Pons (tissue), 1 donor: ENCODE results near the gene CACNG4.
A peak's percentile ranks its signal among the peaks of the same experiment; 100 is the strongest.
"Not testable (repeated sequence)": the region's sequence is repeated elsewhere in the genome, so short reads cannot be mapped to it uniquely, and the experiment has no call there.

Experiments used
- DNase-seq: peaks from one replicate; pipeline ENCODE4 v3.0.0-alpha.2; 2016; ENCODE audit warnings: low spot score

Gene CACNG4

GRCh38 chr17:67018471-67019434 is 54.2 kb downstream of the CACNG4 start:
- no peak for DNase-seq

GRCh38 chr17:67019809-67020208 is 55.3 kb downstream of the CACNG4 start:
- no peak for DNase-seq

DNA sequence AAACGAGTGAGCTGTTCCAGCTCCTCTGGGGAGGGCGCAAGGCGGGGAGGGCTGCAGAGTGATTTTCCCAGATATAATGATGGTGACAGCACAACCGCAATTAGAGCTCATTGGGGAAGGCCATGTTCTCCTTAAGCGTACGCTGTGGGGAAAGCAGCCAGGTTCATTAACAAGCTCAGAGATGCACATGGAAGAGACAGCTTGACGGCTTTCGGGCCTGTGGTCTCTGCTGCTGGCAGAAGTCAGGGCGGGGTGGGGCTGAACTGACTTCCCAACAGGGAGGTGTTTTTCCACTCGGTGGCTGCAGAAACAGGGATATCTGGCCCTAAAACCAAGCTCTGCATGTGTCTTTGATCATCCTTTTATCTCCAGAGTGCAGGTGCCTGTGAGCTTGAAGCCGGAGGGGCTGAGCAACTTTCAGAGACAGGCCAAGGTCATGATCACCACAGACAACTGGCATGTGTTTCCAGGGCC is 55.8 kb downstream of the CACNG4 start:
- no peak for DNase-seq

DNA sequence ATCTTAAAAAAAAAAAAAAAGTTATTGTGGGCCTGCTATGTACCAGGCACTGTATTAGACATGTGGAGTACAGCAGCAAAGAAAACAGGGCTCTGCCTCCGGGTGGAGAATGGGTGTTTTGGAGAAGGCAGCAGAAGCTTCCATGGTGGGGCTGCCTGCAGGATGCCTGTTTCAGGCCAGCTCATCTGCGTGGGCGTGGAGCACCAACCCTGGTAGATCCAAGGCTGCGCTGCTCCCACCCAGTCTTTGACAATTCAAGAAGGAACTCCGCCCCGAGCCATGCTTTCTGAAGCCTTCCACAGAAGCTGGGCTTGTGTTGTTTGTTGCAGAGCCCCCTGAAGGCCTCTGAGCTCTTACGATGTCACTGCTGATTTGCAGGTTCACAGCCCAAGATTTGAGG is 56.7 kb downstream of the CACNG4 start:
- no peak for DNase-seq

GRCh38 chr17:67021743-67022450 is 57.4 kb downstream of the CACNG4 start:
- DNase-seq: no peak

DNA sequence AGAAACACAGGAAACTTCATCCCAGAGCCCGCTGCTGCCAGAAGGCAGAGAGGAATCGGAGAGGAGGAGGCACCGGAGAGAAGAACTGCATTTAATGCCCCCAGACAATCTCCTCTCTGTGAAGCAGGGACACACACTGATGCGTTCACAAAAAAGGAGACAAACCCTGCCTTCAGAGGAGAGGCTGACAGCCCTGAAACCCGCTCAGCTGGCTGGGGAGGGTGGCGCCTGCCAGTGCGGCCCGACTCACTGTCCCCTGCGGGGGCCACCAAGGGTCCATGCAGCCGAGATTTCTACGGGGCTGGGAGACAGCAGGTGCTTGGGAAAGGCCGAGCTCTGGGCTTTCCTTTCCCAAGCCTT is 57.9 kb downstream of the CACNG4 start:
- DNase-seq: peak; percentile 57

- DNase-seq: no peak
Observed at GRCh38 chr17:67024736-67025135, 60.2 kb downstream of the CACNG4 start.

DNA sequence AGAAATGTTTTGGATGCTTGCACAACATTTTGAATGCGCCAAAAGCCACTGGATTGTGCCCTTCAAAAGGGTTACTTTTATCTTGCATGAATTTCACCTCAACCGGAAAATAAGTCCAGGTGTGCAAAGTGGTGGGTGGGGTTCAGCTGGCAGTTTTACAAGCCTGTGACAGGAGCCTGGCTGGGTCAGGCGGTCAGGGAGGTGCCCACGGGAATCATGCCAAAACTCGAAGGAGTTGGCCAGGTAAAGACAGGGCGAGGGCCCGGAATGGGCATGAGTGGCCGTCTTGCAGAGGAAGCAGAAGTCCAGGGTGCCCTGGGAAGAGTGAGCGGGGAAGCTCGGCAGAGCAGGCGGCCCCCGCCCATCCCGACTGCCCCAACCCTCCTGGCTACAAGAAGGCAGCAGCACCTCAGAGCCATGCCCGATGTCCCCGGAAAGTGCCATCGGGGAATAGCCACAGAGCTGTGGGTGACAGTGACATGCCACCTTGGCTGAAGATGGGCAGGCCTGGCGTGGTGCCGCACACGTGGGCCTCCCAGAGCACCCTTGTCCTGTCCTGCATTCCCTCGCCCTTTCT is 60.8 kb downstream of the CACNG4 start:
- no peak for DNase-seq

DNA sequence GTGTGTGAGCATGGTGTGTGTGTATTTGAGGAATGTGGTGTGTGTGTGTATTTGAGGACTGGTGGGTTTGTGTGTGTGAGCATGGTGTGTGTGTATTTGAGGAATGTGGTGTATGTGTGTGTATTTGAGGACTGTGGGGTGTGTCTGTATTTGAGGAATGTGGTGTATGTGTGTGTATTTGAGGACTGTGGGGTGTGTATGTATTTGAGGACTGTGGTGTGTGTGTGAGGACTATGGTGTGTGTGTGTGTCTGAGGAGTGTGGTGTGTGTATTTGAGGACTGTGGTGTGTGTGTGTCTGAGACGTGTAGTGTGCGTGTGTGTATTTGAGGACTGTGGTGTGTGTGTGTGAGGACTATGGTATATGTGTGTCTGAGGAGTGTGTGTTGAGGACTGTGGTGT is 61.8 kb downstream of the CACNG4 start:
- no peak for DNase-seq

DNA sequence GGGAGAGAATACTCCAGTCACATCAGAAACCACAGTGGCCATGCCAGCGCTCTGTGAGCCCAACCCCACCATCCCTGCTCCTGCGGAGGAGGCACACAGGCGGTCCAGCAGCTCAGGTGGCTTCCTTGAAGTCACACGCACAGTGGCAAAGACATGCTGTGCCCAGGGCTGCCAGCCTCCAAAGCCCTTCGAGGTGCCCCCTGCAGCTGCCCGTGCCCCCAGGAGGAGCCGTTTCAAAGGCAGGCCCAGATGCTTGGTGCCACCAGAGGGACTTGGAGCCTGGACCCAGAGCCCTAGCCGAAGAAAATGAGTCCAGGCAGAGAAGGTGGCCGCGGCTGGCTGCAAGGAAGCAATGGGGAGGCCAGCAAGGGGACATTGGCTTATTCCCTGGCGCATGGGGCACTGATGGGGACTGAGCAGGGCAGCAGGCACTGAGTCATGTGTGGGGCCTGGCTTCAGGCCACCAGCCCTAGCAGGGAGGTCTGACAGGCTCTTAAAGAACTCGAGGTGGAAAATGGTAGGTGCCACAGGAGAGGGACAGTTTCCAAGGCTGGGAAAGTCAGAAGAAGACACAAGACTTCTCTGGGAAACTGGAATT is 62.6 kb downstream of the CACNG4 start:
- no peak for DNase-seq

DNA sequence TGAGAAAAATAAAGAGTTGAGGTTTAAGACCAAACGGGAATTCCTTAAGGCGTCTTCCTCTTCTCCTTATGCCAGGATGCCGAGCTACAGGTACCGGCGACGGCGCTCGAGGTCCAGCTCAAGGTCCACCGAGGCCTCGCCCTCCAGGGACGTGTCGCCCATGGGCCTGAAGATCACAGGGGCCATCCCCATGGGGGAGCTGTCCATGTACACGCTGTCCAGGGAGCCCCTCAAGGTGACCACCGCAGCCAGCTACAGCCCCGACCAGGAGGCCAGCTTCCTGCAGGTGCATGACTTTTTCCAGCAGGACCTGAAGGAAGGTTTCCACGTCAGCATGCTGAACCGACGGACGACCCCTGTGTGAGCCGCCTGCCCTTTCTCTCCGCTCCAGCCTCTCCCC is 66.1 kb downstream of the CACNG4 start:
- DNase-seq: no peak

DNA sequence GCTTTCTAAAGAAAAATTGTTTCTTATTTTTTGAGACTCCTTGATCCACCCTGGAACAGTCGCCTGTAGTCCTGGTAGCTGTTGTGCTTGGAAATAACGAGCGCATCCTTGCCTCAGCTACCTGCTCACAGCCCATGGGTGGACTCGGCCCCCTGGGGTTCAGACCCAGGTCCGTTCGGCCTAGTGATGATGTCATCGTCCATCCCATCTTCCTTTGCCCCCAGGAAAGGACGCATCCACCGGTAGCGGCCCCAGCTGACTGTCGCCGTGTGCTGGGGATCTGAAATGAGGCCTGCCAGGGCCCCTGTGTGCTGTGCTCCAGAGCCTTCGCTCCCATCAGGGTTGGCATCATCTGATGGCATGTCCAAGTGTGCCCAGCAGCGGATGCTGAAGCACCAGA is 67.9 kb downstream of the CACNG4 start:
- no peak for DNase-seq

DNA sequence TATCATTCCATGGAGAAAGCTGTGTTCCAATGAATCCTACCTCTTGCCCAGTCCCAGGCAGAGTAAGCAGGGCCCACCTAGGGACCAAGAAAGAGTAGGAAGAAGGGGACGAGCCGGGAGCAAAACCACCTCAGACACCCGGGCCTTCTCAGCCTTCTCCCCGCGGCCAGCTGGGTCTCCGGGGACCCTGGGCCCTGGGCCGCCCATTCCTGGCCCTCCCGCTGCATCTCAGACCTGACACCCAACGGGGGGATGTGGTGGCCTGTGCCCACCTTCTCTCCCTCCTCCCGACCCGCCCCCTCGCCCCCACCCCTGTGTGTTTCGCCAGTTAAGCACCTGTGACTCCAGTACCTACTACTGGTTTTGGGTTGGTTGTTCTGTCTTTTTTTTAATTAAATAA is 68.5 kb downstream of the CACNG4 start:
- no peak for DNase-seq

DNA sequence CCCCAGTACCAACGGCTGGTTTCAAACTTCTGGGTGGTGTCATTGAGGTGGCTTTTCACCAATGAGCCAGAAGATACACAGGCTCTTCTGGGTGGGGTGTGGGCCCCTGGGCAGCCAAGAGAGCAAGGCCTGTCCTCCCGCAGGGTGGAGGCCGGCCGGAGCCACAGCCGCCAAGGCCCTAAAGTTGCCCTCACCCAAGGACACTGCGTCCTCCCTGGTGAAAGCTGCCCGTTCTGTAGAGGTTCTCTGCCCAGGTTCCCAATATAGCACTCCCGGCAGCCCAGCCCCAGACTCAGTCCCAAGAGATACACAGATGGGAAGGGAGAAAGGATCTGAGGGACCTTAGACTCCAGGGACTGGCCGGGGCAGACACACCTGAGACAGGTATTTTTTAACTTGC is 69.1 kb downstream of the CACNG4 start:
- no peak for DNase-seq

DNA sequence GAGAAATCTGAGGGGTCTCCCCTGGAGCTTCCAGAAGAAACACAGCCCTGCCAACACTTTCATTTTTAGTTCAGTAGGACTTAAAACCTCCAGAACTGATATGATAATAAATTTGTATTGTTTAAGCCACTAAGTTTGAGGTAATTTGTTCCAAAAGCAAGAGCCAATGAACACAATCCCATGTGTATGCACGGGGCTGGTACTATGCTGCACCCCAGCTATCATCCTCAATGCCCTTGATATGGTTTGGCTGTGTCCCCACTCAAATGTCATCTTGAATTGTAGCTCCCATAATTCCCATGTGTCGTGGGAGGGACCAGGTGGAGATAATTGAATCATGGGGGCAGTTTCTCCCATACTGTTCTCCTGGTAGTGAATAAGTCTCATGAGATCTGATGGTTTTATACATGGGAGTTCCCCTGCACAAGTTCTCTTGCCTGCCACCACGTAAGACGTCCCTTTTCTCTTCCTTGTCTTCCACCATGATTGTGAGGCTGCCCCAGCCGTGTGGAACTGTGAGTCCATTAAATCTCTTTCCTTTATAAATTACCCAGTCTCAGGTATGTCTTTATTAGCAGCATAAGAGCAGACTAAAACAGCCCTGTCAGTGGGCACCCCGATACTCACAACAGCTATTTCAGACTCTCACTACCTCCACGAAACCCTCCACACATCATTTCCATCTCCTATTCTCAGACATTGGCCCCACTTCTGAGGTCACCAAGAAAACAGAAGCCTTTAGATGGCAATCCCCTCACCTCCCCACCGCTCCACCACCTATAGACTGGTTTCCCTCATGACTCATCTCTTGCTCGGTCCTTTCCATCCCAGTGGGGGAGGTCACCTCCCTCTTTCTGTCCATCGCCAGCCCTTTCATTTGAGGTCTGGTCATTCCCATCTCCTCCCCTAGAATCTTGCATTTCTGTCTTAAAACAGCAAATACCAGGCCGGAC is 70.9 kb downstream of the CACNG4 start:
- no peak for DNase-seq

GRCh38 chr17:67038861-67039365 is 74.4 kb downstream of the CACNG4 start:
- DNase-seq: no peak

DNA sequence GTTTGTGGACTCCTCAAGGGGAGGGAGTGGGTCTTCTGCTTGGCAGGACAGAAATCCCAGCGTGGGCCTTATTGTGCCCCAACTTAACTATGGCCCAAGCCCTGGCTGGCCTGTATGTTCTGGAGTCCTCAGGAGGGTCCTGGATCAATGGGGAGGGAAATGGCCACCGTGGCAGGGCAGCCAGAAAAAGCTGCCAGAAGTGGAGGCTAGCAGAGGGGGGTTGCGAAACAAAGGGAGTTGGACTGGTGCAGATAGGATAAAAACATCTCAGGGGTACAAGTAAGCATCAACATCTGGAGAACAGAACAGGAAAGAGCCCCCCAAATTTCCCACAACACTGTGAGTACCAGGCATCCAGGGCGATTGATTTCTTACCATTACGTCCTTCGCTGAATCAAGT is 76.1 kb downstream of the CACNG4 start:
- DNase-seq: no peak

DNA sequence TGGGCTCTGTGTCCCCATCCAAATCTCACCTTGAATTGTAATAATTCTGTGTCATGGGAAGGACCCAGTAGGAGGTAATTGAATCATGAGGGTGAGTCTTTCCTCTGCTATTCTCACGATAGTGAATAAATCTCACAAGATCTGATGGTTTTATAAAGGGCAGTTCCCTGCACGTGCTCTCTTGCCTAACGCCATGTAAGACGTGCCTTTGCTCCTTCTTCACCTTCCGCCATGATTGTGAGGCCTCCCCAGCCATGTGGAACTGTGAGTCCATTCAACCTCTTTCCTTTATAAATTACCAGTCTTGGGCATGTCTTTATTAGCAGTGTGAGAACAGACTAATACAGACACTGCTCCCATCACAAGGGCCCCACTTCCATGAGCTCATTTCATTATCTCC is 76.6 kb downstream of the CACNG4 start:
- DNase-seq: not testable (repeated sequence)

- no peak for DNase-seq
Observed at GRCh38 chr17:67041531-67041930, 77.0 kb downstream of the CACNG4 start.

DNA sequence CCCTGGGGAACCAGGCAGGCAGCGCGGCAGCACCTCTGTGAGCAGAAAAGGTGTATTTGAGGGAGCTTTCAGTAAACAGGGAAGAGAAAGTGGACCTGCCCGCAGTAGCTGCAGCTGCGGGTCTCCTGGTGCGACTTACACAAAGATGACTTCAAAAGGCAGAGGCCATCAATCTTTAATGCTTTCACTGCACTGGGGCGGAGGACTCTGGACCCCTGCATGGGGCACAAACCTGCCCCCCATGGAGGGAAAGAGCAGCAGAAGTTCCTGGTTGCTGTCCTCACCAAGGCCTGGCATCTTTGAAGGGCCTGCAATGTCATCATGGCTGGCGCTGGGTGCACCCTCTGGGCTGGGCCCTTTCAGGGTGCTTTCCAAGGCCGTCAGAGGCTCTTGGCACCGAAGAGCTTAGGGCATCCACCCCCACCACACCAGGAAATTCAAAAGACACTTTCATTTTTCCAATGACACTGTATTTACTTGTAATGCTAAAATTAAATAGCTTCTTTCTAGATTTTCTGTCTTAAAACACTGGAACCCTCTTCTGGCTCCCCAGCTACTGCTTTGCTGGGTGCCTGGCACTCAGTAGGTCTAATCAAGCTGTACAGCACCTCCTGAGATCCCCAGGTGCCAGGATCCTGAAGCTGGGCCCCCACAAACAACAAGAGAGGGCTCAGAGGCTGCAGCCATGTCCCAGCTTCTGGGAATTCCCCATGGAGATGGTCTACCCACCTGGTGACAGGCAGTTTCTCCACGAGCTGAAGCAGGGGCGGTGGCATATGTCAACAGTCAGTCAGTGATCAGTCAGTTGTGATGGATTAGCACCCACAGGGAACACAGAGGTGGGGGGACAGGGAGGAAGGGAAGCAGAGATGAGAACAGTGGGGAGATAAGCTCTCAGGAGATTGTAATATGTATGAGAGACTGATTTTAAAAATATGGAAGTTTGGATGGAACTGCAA is 77.7 kb downstream of the CACNG4 start:
- DNase-seq: no peak
